ENCODE results near the gene SLC35F1. TPM values are rescaled to one million over a fixed set of nuclear protein-coding genes. Genes with fewer than 3 reads are reported as not detected.

Gene SLC35F1
- total and polyA plus RNA-seq, 2 donors = 0.92 to 9.1 TPM

DNA sequence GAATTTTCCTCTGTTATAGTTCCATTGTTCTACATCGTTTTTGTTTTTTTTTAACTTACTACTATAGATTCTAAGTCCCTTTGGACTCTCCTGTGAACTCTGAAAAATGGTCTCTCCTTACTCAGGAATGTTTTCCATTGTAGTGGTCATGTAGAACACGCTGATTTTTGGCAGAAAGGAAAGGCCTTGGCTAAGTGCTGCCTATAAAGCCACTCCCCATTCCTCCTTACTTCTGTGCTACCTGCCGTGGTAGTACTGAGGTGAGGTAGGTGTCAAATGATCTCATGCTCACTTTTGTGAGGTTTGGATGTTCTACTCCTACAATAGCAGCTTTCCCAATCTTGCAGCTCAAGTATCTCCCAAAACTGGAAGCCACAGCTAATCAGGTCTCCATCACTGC, 270.7 kb downstream of the SLC35F1 start:
- H3K4me1 ChIP-seq (ENCODE audit: insufficient read depth) = no peaks in the 10 kb centered on the region
- H3K36me3 ChIP-seq (ENCODE audit: insufficient read depth) = no peaks in the 10 kb centered on the region
- DNase-seq (ENCODE audit: extremely low spot score) = no peak
- no peak overlapping the region for H3K27ac ChIP-seq (ENCODE audit: low read depth)
- 74% methylated on average over 3 of the region's 3 CpGs for WGBS
- no peak overlapping the region for H3K4me3 ChIP-seq (ENCODE audit: low read depth, low read length)

- Histone ChIP-seq H3K36me3 (ENCODE audit: insufficient read depth) (no peaks in the 10 kb centered on the region), H3K4me1 (ENCODE audit: insufficient read depth) (no peaks in the 10 kb centered on the region), H3K27ac (ENCODE audit: low read depth) (no peak overlapping the region), H3K4me3 (ENCODE audit: low read depth, low read length) (no peak overlapping the region)
- 72% methylated on average over 1 of the region's 1 CpG for WGBS
- DNase-seq (ENCODE audit: extremely low spot score) = no peak
These were observed 272.0 kb downstream of the SLC35F1 start for GRCh38 chr6:118179048-118179447.

DNA sequence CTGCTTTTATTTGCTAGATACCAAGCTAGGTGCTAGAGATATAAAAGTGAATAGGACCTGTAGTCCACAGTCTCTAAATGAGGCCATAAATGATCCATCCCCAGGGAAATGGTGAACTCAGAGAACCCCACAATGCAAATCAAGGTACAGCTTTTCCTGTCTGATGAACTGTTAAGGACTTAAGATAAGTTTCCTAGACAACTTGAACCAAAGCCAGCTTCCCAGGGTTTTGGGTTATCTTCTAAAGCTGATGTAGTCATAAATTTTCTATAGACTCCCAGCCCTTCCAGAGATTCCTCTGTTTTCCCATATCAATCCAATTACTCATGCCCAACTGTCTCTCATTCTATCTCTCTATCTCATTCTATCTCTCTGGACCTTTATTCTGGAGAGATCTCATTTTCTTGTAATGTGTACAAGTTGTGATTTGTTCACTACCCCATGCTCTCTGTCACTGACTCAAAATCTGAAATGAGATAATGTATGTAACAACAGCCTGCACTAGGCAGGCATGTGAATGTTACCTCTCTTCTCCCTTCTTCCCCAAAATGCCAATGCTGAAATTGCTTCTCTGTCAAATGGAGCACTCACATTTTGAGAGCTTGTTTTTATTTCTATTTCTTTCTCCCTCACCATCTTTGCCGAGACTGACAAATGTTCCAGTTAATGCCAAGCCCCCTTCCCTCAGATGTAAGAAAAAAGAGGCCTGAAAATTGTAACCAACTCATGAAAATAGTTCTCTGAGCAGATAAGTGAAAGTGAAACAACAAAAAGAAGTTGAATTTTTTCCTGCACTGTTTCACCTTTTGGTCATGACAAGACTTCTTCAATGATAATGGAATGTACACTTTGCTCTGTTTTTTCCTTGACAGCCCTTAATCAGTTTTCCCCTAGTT, 279.9 kb downstream of the SLC35F1 start:
- Histone ChIP-seq H3K4me3 (ENCODE audit: low read depth, low read length) (no peak overlapping the region), H3K27ac (ENCODE audit: low read depth) (no peak overlapping the region), H3K36me3 (ENCODE audit: insufficient read depth) (no peaks in the 10 kb centered on the region), H3K4me1 (ENCODE audit: insufficient read depth) (no peaks in the 10 kb centered on the region)
- no peak for DNase-seq (ENCODE audit: extremely low spot score)
- 52% methylated on average over 1 of the region's 1 CpG for WGBS

DNA sequence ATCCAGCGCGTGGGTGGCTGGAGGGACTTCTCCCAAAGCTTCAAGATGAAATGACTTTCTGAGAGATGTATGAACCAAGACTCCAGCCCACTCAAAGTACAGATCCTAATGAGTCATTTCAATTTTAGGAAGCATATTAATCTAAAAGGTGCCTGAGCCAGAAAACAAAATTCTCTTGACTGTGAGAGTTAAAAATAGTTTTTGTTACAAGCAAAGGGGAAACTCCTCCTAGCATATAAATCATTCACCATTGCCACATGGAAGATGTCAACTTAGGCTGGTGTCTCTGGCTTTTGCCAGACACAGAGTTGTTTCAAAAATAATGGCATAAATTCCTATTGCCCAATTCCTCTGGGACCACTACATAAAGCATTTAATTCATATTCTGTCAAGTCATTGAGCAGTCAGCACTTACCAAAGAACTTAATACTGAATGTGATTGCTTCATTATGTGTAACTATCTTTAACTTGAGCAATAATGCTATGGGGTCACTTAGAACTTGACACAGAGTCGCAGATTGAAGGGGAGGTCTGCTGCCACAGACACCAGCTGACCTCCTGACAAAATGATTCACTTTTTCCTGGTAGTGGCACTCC, 280.6 kb downstream of the SLC35F1 start:
- DNase-seq (ENCODE audit: extremely low spot score) = no peak
- H3K4me3 ChIP-seq (ENCODE audit: low read depth, low read length) = no peak overlapping the region
- no peaks in the 10 kb centered on the region for H3K4me1 ChIP-seq (ENCODE audit: insufficient read depth)
- H3K36me3 ChIP-seq (ENCODE audit: insufficient read depth) = no peaks in the 10 kb centered on the region
- 42% methylated on average over 3 of the region's 3 CpGs for WGBS
- no peak overlapping the region for H3K27ac ChIP-seq (ENCODE audit: low read depth)

- no peaks in the 10 kb centered on the region for H3K36me3 ChIP-seq (ENCODE audit: insufficient read depth)
- no peak overlapping the region for H3K4me3 ChIP-seq (ENCODE audit: low read depth, low read length)
- H3K27ac ChIP-seq (ENCODE audit: low read depth) = no peak overlapping the region
- no peaks in the 10 kb centered on the region for H3K4me1 ChIP-seq (ENCODE audit: insufficient read depth)
- WGBS = 64% methylated on average over 2 of the region's 2 CpGs
- DNase-seq (ENCODE audit: extremely low spot score) = no peak
These were observed 281.5 kb downstream of the SLC35F1 start for GRCh38 chr6:118188561-118188960.

DNA sequence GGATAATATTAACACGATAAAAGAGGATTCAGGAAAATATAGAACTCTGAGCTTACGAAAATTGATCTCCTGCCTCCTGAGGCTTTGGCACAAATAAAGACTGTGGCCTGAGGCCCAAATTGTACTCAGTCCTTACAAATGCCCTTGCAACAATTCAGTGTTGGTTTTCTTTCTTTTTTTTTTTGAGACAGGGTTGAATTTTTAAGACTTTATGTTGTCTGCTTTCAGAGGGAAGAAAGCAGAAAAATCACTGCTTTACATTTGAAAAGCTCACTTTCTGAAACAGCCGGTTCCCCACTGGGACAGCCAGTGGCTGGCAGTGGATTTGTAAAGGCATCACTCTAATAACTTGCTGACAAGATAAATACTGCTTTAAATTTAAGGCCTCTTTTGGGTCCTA, 290.5 kb downstream of the SLC35F1 start:
- no peaks in the 10 kb centered on the region for H3K36me3 ChIP-seq (ENCODE audit: insufficient read depth)
- no peak for DNase-seq (ENCODE audit: extremely low spot score)
- peaks cover 1% of the 10 kb centered on the region for H3K4me1 ChIP-seq (ENCODE audit: insufficient read depth)
- no peak overlapping the region for H3K27ac ChIP-seq (ENCODE audit: low read depth)
- 46% methylated on average over 3 of the region's 3 CpGs for WGBS
- H3K4me3 ChIP-seq (ENCODE audit: low read depth, low read length) = no peak overlapping the region

DNA sequence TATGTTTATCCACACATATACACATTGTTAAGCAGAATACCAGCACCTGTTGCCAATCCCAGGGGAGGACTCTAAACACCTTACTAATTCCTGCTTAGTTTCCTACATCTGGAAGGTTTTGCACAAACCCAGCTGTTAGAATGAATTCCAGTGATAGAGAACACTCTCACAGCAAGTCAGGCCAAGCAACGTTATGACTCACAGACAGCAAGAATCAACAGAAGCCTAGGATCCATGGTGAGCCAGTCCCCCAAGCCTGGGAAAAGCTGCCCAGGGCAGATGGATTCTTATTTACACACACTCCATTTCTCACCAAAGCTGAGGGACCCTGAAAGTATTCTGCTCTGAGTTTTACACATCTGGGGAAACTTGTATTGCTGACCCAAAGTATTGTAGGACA, 291.7 kb downstream of the SLC35F1 start:
- WGBS = 14% methylated on average over 1 of the region's 1 CpG
- no peak overlapping the region for H3K27ac ChIP-seq (ENCODE audit: low read depth)
- H3K4me1 ChIP-seq (ENCODE audit: insufficient read depth) = peaks cover 1% of the 10 kb centered on the region
- H3K4me3 ChIP-seq (ENCODE audit: low read depth, low read length) = no peak overlapping the region
- DNase-seq (ENCODE audit: extremely low spot score) = no peak
- H3K36me3 ChIP-seq (ENCODE audit: insufficient read depth) = no peaks in the 10 kb centered on the region

DNA sequence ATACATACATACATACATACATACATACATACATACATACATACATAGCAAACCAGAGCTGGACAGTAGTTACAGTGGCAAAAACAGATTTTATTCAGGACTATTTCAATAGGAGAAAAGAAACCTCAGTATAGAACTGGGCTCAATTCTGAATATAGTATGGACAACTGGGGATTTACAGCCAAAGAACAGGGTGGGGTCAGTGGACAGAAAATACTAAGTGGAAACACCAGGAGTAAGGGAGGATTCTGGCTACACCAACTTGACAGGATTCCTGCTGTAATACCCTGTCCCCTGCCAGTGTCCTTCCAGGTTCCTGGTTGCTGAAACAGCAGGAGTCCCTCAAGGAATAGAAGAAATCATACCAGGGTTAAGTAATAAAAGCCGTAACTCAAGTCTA, 293.1 kb downstream of the SLC35F1 start:
- WGBS = 79% methylated on average over 1 of the region's 1 CpG
- DNase-seq (ENCODE audit: extremely low spot score) = no peak
- no peak overlapping the region for H3K4me3 ChIP-seq (ENCODE audit: low read depth, low read length)

GRCh38 chr6:118202517-118202916, 295.5 kb downstream of the SLC35F1 start:
- no peak for DNase-seq (ENCODE audit: extremely low spot score)
- 76% methylated on average over 1 of the region's 1 CpG for whole genome bisulfite sequencing
- H3K4me3 ChIP-seq (ENCODE audit: low read depth, low read length) = no peak overlapping the region
- no peaks in the 10 kb centered on the region for H3K4me1 ChIP-seq (ENCODE audit: insufficient read depth)
- H3K27ac ChIP-seq (ENCODE audit: low read depth) = no peak overlapping the region
- H3K36me3 ChIP-seq (ENCODE audit: insufficient read depth) = no peaks in the 10 kb centered on the region

More for the DNA sequence above, 293.1 kb downstream of the SLC35F1 start:
- Histone ChIP-seq H3K36me3 (ENCODE audit: insufficient read depth) (no peaks in the 10 kb centered on the region), H3K4me1 (ENCODE audit: insufficient read depth) (peaks cover 1% of the 10 kb centered on the region), H3K27ac (ENCODE audit: low read depth) (no peak overlapping the region)

GRCh38 chr6:118203545-118203944, 296.5 kb downstream of the SLC35F1 start:
- DNase-seq (ENCODE audit: extremely low spot score) = no peak
- no peaks in the 10 kb centered on the region for H3K36me3 ChIP-seq (ENCODE audit: insufficient read depth)
- no peak overlapping the region for H3K27ac ChIP-seq (ENCODE audit: low read depth)

GRCh38 chr6:118206221-118206620, 299.2 kb downstream of the SLC35F1 start:
- Histone ChIP-seq H3K4me3 (ENCODE audit: low read depth, low read length) (no peak overlapping the region), H3K27ac (ENCODE audit: low read depth) (no peak overlapping the region), H3K36me3 (ENCODE audit: insufficient read depth) (no peaks in the 10 kb centered on the region), H3K4me1 (ENCODE audit: insufficient read depth) (no peaks in the 10 kb centered on the region)
- no peak for DNase-seq (ENCODE audit: extremely low spot score)
- WGBS = 71% methylated on average over 1 of the region's 1 CpG

More at GRCh38 chr6:118203545-118203944, 296.5 kb downstream of the SLC35F1 start:
- H3K4me1 ChIP-seq (ENCODE audit: insufficient read depth) = no peaks in the 10 kb centered on the region
- no peak overlapping the region for H3K4me3 ChIP-seq (ENCODE audit: low read depth, low read length)

- Histone ChIP-seq H3K36me3 (ENCODE audit: insufficient read depth) (no peaks in the 10 kb centered on the region), H3K27ac (ENCODE audit: low read depth) (no peak overlapping the region), H3K4me1 (ENCODE audit: insufficient read depth) (no peaks in the 10 kb centered on the region), H3K4me3 (ENCODE audit: low read depth, low read length) (no peak overlapping the region)
- 95% methylated on average over 10 of the region's 10 CpGs for WGBS
- no peak for DNase-seq (ENCODE audit: extremely low spot score)
These were observed 300.9 kb downstream of the SLC35F1 start for GRCh38 chr6:118207947-118208346.

GRCh38 chr6:118212451-118213173, 305.5 kb downstream of the SLC35F1 start:
- Histone ChIP-seq H3K4me3 (ENCODE audit: low read depth, low read length) (no peak overlapping the region), H3K4me1 (ENCODE audit: insufficient read depth) (no peaks in the 10 kb centered on the region), H3K36me3 (ENCODE audit: insufficient read depth) (no peaks in the 10 kb centered on the region), H3K27ac (ENCODE audit: low read depth) (no peak overlapping the region)
- WGBS = 95% methylated on average over 4 of the region's 4 CpGs
- no peak for DNase-seq (ENCODE audit: extremely low spot score)

GRCh38 chr6:118215269-118215668, 308.2 kb downstream of the SLC35F1 start:
- no peak for DNase-seq (ENCODE audit: extremely low spot score)
- Histone ChIP-seq H3K36me3 (ENCODE audit: insufficient read depth) (no peaks in the 10 kb centered on the region), H3K4me3 (ENCODE audit: low read depth, low read length) (no peak overlapping the region), H3K4me1 (ENCODE audit: insufficient read depth) (no peaks in the 10 kb centered on the region), H3K27ac (ENCODE audit: low read depth) (no peak overlapping the region)
- WGBS = 86% methylated on average over 5 of the region's 5 CpGs

Measured in urinary bladder (tissue), 4 donors.